ENCODE measurements around the gene DPYSL4. TPM values are rescaled to one million over a fixed set of nuclear protein-coding genes. Genes with fewer than 3 reads are reported as not detected.

DPYSL4 gene
- total RNA-seq, 1 donor from 2014 or later, result 35.2 TPM

DNA sequence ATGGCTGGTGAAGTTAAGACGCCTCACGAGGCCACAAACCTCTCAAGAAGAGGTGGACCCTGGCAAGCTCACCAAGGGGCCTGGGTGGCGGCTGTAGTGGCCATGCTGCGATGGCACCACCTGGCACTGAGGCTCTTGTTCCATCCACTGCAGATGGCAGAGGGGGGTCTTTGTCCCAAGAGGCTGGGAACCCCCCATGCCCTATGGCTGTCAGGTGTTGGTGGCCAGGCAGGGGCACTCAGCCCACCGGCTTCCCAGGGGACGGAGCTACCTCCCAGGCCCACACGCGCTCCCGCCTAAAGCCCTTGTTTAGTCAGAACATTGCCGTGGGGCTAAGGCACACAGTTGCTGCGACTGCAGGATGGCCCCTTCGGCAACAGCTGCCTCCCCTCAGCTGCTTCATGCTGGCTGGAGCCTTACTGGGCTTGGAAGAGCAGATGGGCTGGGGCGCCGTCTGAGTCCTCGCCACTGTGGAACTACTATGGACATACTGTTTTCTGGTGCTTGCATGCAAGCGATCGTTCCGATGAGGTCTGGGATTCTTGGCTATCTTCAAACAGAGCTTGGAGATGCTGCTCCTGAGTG lies 46.8 kb downstream of the DPYSL4 start:
- Mint-ChIP-seq H3K27me3 (ENCODE audit: low read depth) (no peaks in the 10 kb centered on the region), H3K4me1 (ENCODE audit: low read depth) (no peaks in the 10 kb centered on the region), H3K9me3 (ENCODE audit: low read depth) (no peaks in the 10 kb centered on the region), H3K36me3 (ENCODE audit: low read depth) (peaks cover 2% of the 10 kb centered on the region), H3K4me3 (ENCODE audit: unreplicated experiment) (no peak overlapping the region), H3K27ac (ENCODE audit: unreplicated experiment) (no peak overlapping the region)
- TF ChIP-seq CTCF (IDR thresholded peaks at IDR 0.05), result no peak
- DNase-seq (ENCODE audit: low spot score), result no peak

- H3K27me3 Mint-ChIP-seq (ENCODE audit: low read depth), result no peaks in the 10 kb centered on the region
- DNase-seq (ENCODE audit: low spot score), result no peak
- no peaks in the 10 kb centered on the region for H3K9me3 Mint-ChIP-seq (ENCODE audit: low read depth)
- H3K27ac Mint-ChIP-seq (ENCODE audit: unreplicated experiment), result no peak overlapping the region
- H3K4me1 Mint-ChIP-seq (ENCODE audit: low read depth), result no peaks in the 10 kb centered on the region
- H3K36me3 Mint-ChIP-seq (ENCODE audit: low read depth), result peaks cover 2% of the 10 kb centered on the region
- TF ChIP-seq CTCF (IDR thresholded peaks at IDR 0.05), result no peak
- no peak overlapping the region for H3K4me3 Mint-ChIP-seq (ENCODE audit: unreplicated experiment)
Observed at GRCh38 chr10:132234860-132235259, 48.1 kb downstream of the DPYSL4 start.

DNA sequence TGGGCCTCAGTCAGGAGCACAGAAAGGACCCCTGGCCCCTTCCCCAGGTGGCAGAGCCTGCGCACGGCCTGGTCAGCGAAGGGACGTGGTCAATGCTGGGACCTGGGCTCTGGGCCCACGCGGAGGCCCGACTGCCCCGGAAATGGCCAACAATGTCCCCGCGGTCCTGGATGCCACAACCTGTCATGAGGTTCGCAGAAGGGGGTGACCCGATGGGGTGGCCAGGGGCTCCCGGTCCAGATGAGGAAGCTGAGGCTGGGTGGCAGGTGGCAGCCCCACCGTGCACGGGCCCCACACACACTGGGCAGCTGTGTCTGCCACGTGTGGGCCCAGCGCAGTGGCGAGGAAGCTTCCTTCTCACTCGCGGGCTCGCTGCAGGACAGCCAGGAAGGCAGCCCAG lies 49.4 kb downstream of the DPYSL4 start:
- H3K27me3 Mint-ChIP-seq (ENCODE audit: low read depth), result no peaks in the 10 kb centered on the region

DNA sequence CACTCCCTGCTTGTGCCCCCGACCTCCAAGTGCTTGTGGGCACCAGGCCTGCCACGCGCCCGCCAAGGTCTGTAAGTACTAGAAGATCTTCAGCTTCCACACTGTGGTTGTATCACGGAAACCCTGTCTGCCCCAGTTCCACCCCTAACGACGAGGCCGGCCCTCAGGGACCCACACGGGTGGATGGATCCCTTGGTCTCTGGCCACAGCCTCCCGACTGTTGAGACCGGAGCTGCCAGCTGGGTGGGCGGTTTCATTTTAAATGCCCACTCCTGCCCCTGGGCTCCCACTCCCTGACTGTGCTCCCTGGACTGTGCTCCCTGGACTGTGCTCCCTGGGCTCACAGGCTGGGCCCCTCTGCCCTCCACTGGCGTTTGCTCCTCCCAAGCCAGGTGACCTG lies 50.1 kb downstream of the DPYSL4 start:
- Mint-ChIP-seq H3K27ac (ENCODE audit: unreplicated experiment) (no peak overlapping the region), H3K4me3 (ENCODE audit: unreplicated experiment) (no peak overlapping the region), H3K36me3 (ENCODE audit: low read depth) (peaks cover 2% of the 10 kb centered on the region), H3K4me1 (ENCODE audit: low read depth) (no peaks in the 10 kb centered on the region), H3K9me3 (ENCODE audit: low read depth) (no peaks in the 10 kb centered on the region), H3K27me3 (ENCODE audit: low read depth) (no peaks in the 10 kb centered on the region)
- no peak for DNase-seq (ENCODE audit: low spot score)
- TF ChIP-seq CTCF (IDR thresholded peaks at IDR 0.05), result no peak

More for the DNA sequence above, 49.4 kb downstream of the DPYSL4 start:
- Mint-ChIP-seq H3K4me3 (ENCODE audit: unreplicated experiment) (no peak overlapping the region), H3K36me3 (ENCODE audit: low read depth) (peaks cover 2% of the 10 kb centered on the region), H3K4me1 (ENCODE audit: low read depth) (no peaks in the 10 kb centered on the region), H3K9me3 (ENCODE audit: low read depth) (no peaks in the 10 kb centered on the region), H3K27ac (ENCODE audit: unreplicated experiment) (no peak overlapping the region)
- TF ChIP-seq CTCF (IDR thresholded peaks at IDR 0.05), result no peak
- no peak for DNase-seq (ENCODE audit: low spot score)

DNA sequence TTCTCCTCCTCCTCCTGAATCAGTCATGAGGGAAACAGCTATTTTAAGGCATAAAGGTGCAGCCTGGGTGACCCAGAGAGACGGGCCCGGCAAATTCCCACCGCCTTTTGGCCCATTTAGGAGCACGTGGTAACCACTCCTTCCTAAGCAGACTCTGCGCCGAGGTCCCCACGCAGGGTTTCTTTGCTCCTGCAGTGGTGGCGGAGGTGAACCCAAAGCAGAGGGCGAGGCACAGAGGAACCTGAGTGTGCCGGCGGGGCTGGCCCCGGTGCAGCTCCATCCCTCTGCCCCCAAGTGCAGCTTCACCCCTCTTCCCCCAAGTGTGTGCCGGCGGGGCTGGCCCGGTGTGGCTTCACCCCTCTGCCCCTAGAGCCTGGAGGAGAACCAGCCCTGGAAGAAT lies 50.6 kb downstream of the DPYSL4 start:
- Mint-ChIP-seq H3K4me3 (ENCODE audit: unreplicated experiment) (no peak overlapping the region), H3K4me1 (ENCODE audit: low read depth) (no peaks in the 10 kb centered on the region), H3K27me3 (ENCODE audit: low read depth) (no peaks in the 10 kb centered on the region), H3K27ac (ENCODE audit: unreplicated experiment) (no peak overlapping the region), H3K9me3 (ENCODE audit: low read depth) (no peaks in the 10 kb centered on the region), H3K36me3 (ENCODE audit: low read depth) (peaks cover 2% of the 10 kb centered on the region)
- DNase-seq (ENCODE audit: low spot score), result no peak
- no peak for TF ChIP-seq CTCF (IDR thresholded peaks at IDR 0.05)
